ENCODE measurements around the gene MIER2.
"Not testable (repeated sequence)": the region's sequence is repeated elsewhere in the genome, so short reads cannot be mapped to it uniquely, and the experiment has no call there.

The MIER2 gene

GRCh38 chr19:355536-355935 is 10.9 kb upstream of the MIER2 start:
- not testable (repeated sequence) for DNase-seq

DNA sequence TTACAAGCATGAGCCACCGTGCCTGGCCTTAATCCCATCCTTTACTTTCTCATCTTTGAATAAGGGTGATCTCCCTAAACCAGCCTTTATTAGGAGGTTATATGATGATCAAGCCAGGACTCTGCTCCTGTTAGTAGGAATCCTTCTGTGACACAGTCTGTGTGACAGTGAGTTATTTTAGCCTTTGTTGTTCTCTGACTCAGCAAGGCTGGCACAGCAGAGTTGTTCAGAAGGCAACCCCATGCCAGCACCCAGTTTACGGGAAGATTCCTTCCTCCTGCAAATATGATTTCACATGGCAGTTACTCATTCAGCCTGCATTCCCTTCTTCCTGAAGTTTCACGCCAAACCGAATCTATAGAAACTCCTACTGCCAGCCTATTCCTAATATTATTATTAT is 10.5 kb upstream of the MIER2 start:
- no peak for DNase-seq

- no peak for DNase-seq
These were observed 7.5 kb upstream of the MIER2 start for GRCh38 chr19:351976-352625.

DNA sequence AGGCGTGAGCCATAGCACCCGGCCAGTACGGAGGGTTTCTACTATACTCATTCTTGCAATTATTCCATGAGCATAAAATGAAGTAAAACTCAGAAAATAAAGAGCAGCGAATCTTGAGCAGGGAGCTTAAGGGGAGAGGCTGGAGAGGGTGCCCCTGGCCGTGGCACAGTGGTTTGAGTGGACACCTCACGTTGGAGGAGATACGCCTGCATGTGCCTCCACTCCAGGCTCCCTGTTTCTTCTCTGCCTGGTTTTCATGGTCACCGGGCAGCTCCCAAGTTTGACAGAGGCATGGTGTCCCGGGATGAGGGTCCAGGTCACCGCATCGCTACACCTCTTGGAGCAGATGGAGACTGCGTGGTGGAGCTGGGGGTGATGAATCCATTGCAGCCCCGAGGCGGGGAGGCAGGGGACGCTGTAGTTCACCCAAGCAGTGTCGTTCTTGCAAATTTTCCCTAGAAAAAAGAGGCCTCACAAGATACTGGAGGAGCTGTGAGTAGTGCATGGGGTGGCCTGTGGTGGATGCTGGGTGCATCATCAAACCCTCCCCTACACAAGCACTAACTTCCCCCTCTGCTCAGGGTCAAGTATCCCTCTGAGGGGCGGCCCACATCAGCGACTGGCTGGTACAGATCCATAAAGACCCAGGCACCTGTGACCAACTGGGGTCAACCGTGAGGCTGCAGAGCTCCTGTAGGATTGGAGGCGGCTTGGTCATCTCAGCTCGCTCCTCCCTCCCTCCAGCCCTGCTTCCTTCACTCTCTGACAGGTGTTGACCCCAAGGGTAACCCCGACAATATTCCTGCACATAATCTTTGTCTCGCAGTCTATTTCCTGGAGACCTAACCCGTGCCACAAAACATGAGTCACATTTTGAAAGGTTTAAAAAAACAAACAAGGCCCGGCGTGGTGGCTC is 3.6 kb upstream of the MIER2 start:
- DNase-seq, result no peak

DNA sequence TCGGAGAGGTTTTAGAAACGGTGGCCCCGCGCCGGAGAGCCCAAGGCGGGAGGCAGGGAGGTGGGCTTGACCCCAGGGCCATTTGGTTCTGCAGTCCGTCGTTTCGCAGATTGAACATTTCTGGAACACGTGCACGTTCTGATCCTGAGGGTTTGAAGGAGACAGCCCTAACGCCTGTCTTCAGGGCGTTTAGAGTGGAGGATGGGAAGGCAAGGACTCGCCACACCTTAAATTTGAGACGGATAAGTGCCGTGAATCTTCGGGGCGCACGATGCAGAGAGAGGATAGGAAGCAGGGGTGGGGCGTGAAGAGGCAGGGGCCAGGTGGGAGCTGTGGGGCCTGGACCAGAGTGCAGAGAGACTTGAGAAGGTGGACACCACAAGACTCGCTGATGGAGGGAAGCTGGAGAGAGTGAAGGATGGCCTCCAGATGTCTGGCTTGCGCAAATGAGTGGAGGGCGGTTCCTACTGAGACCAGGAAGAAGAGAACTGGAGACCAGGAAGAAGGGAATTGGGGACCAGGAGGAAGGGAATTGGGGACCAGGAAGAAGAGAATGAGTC is 804 bp upstream of the MIER2 start:
- DNase-seq, result no peak

GRCh38 chr19:343941-344624 is 513 bp downstream of the MIER2 start:
- DNase-seq, result no peak

DNA sequence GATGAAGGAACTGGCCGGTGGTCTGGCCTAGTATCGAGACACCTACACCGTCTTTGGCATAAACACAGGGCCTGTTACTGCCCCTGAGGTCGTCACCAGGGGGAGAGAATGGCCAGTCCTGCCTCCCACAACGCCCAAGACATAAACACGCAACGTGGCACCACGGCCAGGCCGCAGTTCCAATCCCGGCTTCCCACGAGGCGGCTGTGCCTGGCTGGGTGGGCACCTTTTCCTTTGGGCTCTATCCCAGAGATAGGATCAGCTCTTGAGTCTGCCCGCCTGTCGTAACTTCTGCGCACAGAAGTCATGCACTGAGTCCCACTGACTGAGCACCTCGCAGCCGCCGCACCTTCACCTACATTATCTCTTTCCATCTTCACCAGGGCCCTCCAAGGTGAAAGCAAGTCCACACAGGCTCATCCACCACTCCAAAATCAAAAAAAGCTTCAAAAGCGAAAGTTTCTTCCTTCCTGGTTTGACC is 1.1 kb downstream of the MIER2 start:
- DNase-seq, result no peak

- DNase-seq, result no peak
These were observed 1.7 kb downstream of the MIER2 start for GRCh38 chr19:342801-343421.

DNA sequence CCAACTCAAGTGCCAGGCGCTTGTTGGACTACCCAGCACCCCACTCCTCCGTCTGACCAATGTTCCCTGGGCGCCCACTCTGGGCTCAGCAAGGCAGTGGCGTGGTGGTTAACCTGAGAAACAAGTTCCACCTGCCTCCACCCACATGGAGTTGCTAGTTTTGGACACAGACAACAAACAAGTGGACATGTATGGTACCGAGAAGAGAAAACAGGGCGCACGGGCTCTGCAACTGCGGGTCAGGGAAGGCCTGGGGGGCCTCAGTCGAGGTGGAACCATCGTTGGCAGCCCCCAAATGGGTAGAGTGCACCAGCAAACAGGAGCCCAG is 2.5 kb downstream of the MIER2 start:
- no peak for DNase-seq

GRCh38 chr19:341386-342127 is 3.0 kb downstream of the MIER2 start:
- DNase-seq, result no peak

DNA sequence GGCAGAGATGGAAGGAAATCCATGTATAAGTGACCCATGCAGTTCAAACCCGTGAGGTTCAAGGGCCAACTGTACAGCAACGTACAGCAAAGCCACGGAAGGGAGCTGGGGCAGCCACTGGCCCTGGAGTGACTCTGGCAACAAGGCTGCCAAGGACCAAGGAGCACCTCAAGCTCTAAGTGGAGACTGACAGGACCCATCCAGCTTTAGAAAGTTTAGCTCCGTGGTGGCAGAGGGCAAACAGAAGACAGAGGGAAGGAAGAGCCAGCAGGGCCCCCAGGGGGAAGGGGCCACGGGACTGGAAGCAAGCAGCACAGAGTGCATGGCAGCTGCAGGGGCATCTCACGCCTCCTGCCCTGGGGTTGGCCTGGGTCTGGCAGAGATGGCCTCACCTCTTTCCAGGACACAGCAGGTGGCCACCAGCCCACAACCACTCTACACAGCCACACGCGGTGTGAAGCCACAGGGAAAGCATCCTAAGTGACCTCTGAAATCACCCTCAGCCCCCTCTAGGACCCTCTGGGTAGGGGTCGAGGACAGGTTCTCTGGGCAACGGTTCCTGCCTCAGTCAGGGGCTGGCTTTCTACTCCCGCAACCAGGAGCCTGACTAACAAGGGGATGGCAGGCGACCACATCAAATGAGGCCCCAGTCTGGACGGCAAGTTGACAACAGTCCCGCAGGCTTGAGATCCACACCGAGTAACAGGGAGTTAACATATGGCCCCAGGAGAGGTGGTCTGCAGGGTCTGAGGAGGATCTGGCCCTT is 3.8 kb downstream of the MIER2 start:
- no peak for DNase-seq

- no peak for DNase-seq
These were observed 5.2 kb downstream of the MIER2 start for GRCh38 chr19:339262-339887.

DNA sequence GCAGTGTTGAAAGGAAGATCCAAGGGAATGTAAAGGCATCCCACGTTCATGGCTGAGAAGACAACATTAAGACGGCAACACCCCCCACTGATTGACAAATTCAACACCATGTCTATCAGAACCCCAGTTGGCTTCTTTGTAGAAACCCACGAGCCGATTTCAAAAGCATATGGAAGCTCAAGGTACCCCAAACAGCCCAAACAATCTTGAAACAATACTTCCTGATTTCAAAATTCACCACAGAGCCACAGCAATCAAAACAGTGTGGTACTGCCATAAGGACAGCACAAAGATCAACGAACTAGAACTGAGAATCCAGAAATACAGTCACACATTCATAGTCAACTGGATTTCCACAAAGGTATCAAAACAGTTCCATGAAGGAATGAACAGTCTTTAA is 6.2 kb downstream of the MIER2 start:
- DNase-seq, result no peak

- no peak for DNase-seq
These were observed 8.5 kb downstream of the MIER2 start for GRCh38 chr19:336067-336614.

DNA sequence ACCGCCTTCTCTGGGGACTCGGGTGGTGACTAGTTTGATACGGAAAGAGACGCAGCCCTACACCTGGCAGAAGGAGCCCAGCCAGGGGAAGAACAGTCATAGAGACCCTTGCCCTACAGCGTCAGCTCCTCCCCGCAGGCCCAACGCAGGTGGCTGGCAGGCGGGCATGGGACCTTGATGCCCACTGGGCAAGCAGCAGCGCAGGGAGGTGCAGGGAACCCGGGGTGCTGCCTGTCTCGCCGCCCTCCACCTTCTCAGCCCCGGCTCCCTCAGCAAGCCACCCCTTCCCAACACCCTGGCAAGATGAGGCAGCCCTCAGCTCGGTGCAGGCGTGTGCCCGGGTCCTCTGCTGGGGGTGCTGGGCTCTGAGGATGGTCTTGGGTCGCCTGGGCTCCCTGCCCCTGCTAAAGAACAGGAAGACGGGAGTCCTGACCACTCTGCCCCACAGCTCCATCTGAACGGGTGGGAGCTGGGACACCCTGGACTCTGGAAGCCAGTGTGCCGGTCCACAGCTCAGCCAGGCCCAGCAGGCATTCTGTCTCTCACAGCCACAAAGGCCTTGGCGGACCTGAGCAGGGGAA is 9.0 kb downstream of the MIER2 start:
- DNase-seq, result no peak

DNA sequence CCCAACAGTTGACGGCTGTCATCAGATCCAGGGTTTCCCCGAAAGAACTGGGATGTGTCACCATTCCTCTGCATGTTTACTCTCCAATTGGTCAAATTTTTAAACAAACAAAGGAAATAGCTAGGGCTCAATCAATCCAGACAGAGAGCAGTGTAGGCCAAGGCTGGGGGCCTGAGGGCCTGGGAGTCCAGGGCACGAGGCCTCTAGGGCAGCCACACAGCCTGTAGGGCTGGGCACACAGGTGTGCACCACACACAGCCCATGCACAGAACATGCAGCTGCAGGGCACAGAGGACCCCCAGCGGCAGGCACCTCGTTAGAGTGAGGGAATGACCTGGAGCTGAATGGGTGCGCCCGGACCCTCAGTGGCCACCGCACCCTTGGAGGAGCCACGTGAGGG is 9.5 kb downstream of the MIER2 start:
- no peak for DNase-seq

- DNase-seq, result no peak
These were observed 10.1 kb downstream of the MIER2 start for GRCh38 chr19:334296-335071.

- DNase-seq, result no peak
These were observed 14.1 kb downstream of the MIER2 start for GRCh38 chr19:330503-330902.

GRCh38 chr19:329876-330275 is 14.7 kb downstream of the MIER2 start:
- no peak for DNase-seq

Measured in COR-L47 (cell line).